HG02678 (cell line): ENCODE data around the gene ANKMY1.

Source experiments
- ATAC-seq: cut with Tn5 transposase; IDR thresholded peaks from one replicate; pipeline ENCODE4 v1.9.1; 2021; ENCODE audit warnings: mild to moderate bottlenecking, moderate library complexity; ENCODE audit not compliant: unreplicated experiment

ANKMY1 gene

DNA sequence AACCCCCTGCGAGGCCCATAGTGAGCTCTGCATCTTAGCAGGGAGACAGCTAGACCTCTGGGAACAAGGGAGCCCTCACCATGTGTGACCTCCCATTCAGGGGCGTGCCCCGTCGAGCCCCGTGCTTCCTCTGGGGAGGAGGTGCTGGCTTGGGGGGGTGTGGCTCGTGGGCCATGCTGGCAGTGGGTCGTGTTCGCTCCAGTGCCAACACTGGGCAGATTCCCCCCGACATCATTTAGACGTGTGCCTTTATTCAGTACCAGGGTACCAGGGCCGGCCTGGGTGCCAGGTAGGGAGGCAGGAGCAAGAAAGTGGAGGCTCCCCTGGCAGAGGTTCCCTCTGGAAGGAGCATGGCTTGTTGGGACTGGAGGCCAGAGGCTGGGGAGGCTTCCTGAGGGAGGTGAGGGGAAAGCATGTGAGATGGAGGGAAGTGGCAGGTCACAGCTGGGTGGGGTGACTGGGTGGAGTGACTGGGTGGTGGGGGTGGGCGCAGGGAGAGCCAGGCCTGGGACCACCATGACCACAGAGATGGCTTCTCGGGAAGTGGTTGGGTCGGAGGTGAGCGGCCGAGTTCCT, 107.2 kb downstream of the ANKMY1 start:
- no peak for ATAC-seq

DNA sequence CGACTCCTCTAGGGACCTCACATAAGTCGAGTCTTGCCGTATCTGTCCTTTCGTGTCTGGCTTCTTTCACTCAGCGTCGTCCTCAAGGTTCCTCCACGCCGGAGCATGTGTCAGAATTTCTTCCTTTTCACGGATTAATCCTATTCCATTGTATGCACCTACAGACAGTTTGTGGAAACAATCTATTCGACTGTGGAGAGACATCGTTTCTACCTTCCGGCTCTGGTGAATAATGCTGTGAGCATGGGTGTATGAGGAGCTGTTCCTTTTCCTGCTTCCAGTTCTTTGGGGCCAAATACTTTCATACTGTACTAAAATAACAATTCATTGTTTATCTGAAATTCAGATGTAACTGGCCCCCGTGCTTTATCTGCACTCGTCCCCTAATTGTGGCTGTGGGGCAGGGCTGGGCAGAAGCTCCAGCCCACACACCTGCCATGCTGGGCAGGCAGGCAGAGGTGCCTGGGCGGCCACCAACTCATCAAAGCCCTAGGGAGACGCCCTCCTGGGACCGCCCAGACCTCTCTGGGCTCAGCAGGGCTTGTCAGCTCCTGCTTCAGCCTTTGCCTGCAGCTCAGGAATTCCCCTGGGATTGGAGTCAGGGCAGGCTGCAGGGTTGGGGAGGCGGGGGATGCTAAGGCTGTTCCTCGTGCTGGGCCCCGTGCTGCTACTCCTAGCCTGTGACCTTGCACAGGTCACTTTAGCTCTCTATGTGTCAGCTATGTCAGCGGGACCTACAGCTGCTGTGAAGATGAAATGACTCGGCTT, 107.8 kb downstream of the ANKMY1 start:
- no peak for ATAC-seq

DNA sequence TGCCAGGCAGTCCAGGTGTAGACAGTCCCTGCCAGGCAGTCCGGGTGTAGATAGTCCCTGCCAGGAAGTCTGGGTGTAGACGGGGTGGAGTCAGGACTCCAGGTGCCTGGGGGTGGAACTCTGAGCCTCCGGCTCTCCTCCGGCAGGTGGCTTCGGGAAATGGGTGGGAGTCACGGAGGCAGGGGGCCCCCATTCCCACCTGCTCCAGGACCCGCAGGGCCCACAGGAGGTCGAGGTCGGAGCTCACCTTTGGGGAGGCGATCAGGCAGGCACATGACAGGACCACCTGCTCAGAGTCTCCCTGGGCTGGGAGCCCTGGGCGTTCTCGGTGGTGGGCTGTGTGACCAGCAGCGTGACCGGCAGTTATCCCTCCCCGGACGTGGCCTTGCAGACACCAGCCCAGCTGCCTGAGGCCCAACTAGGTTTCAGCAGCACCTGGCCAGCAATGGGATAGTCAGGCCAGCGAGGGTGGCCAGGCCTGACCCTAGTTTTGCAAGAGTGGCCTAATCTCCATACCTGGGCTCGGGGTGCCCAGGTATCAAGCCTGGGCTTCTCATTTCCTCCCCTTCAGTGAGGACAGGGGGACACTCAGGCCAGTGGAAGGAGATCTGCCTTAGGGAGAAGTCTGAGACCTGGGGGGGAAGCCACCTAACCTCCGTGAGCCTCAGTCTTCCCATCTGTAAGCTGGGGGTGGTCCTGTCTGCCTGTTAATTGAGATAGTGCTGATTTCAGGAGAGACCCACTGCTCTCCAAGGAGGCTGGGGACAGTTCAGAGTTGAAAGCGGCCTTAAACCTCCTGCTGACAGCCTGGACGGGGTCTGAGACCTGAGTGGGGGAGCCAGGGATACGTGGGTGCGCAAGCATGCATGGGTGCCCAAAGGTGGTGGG, 109.2 kb downstream of the ANKMY1 start:
- no peak for ATAC-seq

DNA sequence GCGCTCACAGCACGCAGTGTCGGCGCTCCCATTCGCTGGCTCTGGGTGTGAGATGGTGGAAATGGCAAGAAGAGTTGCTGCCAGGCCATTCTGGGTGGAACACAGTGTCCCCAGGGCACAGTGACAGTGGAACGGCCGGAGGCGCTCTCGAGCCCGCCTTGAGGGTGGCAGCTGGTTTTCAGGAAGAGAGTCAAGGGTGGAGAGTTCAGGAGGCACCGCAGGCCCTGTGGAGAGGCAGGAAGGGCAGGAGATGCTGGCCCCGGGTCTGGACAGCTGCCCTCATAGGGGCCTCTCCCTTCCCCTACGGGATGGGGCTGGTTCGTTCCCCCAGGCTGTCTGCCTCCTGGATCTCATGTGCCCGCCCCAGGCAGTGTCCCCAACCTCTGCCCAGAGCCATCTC, 109.9 kb downstream of the ANKMY1 start:
- ATAC-seq = no peak

DNA sequence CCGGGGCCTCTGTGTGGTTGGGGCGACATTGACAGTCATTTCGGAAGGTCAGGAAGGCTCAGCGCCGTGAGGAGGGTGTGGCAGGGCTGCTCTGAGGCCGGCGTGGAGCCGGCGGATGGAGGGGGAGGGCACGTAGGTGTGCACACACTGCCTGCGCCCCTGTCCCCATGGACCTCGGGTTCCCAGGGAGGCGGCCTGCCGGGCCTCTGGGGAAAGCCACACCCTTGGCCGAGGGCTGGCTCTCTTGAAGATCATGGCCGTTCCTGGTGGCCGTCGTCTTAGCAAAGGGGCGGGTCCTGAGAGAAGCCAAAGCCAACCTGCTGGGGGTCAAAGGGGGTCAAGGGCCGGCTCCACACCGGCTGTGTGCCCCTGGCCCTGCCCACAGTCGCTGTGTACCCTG, 110.5 kb downstream of the ANKMY1 start:
- ATAC-seq = no peak

DNA sequence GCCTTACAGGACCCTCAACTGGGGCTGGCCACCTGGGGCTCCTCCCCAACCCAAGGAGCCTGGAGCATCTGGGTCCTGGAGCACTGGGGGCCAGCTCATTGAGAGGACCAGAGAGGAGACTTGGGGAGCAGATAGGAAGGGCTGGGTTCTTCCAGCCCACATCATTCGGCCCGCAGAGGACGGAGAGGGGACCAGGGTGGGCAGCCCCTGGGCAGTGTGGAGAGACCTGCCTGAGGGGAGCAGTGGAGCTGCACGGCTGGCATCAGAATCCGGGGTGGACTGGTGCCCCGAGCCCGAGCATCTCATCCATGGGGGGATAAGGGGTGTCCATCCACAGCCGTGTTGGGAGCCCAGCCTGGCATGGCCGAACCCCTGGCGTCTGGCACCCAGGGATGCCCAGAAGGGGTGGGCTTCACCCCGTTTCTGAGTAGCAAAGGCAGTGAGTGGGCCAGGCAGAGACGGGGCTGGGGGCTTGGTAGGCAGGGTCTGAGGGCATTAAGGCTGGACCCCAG, 111.1 kb downstream of the ANKMY1 start:
- ATAC-seq = no peak

DNA sequence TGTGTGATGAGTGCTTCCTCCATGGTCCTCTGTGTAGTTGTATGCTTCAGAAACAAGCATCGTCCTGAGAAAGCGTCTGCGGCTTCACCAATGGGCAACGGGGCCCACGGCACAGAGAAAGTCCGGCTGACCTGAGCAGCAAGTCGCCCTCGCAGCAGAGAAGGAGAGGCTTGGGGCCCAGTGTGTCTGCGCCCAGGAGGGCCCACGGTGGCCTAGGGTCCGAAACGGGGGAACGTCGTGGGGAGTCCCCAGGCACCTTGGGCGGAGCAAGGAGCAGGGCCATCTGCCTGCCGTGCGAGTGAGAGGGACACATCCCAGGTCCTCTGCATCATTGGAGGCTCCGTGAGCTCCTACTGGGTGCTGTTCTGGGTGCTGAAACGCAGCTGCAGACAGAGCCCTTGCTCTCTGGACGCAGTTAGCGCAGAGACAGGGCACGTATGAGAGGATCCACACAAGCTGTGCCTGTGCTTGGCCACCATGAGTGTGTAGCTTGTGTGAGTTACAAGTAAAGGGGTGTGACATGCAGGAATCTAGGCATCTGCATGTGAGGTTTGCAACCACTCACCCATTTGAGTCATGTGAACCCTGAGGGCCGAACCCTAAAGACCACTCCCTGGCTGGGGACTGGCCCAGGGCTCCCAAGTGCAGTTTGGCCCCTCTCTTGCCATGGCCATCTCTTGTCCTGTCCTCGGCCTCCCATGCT, 111.7 kb downstream of the ANKMY1 start:
- no peak for ATAC-seq

DNA sequence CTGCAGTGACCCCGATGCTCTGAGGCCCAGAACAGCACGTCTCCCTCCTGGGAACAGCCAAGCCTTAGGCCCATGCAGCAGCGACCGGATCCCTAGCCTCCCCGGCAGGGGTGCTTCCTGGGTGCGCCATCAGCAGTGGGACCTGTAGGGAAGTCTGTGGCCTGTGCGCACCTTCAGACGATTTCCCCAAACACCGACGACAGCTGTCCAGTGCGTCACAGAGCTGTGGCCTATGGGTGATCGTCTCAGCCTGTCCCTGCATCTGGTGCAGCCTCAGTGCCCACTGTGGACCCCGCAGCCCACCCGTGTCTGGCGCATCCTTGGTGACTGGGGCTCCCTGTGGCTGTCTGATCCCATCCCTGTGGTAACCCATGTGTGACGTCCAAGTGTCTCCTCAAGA, 113.3 kb downstream of the ANKMY1 start:
- no peak for ATAC-seq

DNA sequence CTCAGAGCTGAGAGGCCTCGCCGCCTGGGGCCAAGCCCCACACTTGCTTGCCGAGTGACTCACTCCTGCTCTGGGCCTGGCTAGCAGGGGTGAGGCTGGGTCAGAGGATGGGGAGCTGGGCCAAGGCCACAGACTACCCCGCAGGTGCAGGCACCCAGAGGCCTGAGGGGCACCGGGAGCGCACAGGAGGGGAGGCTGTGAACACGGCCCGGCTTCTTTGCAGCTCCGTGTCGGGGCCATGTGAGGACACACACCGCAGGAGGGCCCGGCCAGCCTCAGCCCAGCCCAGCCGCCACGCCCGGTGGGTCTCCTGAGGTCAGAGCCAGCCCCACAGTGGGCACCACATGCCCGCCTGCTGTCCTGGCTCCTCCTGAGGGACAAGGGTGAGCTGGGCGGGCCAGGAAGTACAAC, 113.9 kb downstream of the ANKMY1 start:
- ATAC-seq = no peak

DNA sequence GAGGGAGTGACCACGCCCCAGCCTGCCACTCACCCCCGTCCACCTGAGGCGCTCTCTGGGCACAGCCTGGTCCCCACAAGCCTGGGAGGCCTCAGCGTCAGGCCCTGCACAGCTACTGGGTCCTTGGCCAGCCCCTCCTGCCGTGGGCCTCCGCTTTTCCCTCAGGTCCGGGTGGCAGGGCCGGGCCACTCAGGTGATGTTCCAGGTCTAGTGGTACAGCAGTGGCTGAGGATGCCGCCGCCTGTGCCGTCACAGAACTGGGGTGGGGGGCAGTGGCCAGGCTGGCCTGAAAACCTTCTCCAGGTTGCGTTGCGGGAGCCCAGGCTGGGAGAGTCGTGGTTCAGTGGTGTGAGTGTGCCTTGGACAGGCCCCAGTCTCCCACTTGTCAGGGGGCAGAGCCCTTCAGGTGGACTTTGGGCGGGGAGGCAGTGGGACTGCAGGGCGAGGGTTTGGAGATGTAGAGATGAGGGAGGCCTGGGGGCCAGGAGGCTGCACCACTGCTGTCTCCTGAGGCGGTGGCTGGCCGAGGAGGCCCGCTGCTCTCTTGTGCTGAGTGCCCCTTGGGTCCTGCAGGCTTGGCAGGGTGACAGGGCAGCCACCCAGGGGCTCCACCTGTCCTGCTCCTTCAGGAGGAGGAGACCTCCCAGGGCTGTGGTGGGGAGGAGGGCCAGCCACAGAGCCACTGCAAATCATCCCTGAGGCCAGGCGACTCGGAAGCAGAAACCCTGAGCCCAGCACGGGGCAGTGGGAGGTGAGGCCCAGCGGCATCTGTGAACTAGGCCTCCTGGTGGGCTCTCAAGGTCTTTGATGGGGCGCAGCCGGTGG, 114.7 kb downstream of the ANKMY1 start:
- no peak for ATAC-seq

DNA sequence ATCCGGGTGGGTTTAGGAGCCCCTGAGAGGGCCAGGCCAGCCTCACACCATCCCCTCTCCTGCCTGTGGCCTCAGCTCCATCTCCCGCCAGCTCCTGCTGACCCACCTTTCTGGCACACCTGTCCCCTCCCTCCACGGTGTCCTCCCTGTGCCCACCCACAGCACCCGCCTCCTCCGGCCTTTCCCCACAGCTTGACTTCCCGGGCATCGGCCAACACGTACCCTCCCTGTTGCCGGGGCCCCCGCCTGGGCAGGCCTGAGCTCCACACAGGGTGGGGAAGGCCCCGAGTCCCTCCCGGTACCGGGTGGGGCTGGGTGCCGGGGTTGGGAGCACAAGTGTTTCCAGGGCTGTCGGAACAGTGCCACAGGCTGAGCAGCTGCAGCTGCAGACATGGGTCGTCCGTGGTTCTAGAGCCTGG, 115.8 kb downstream of the ANKMY1 start:
- ATAC-seq = no peak

DNA sequence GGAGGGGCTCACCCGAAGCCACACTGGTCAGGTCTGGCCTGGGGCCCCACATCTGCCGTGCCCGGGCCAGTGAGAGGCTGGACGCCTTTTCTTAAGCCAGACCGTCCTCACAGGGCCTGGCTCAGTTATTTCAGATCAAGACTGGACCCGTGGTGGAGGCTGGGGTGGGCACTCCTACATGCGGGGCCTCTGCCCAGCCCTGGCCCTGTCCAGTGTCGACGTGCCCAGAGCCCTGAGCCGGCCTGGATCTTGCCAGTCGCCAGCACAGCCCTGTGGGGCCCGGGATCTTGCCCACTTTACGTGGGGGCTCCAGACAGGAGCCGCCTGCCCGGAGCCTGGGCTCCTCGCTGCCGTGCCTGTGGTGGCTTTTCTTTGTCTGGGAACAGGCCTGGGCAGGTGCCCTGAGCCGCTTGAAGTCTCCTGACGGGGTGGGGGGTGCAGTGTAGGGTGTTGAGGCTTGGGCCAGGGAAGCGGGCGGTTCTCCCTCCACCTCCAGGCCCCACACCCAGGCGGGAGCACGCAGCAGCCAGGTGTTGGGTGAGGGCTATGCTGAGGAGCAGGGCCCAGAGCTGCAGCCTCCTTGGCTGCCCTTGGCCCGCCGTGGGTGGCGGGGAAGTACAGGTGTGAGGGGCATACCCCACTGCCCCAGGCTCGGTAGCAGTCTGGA, 116.3 kb downstream of the ANKMY1 start:
- no peak for ATAC-seq

DNA sequence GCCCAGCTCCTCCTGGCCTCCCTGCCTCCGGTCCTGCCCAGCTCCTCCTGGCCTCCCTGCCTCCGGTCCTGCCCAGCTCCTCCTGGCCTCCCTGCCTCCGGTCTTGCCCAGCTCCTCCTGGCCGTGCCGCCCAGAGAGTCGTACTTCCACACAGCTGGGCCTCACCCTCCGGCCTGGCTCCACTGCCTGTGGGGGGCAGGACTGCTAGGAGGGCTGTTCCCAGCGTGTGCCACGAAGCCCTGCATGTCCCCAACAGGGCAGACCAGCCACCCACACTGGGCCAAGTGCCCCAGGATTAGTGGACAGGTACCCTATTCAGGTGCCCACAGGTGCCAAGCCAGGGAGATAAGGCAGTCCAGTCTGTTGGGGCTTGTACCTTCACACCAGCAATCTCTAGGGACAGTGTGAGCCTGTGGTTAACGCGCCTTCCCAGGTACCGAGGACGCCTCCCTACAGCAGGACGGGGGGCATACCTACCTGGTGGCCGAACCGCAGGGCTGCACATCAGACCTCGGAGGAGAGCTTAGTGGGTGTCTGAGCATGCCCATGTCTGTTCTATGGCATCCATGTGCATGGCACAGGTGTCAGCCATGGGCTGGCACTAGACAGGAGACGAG, 117.0 kb downstream of the ANKMY1 start:
- no peak for ATAC-seq

DNA sequence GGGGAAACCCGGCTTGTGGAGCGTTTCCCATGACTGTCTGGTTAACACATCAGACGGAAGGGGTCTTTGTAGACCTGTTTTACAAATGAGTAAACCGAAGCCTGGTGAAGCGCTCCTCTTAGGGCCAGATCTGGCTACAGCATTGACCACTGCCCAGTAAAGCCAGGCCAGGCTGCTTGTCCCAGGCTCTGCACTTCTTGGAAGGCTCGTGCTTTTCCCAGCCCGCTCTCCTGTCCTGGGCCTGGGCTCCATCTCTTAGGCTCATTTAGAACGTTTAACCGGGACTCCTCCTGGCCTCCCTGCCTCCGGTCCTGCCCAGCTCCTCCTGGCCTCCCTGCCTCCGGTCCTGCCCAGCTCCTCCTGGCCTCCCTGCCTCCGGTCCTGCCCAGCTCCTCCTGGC, 117.5 kb downstream of the ANKMY1 start:
- no peak for ATAC-seq

DNA sequence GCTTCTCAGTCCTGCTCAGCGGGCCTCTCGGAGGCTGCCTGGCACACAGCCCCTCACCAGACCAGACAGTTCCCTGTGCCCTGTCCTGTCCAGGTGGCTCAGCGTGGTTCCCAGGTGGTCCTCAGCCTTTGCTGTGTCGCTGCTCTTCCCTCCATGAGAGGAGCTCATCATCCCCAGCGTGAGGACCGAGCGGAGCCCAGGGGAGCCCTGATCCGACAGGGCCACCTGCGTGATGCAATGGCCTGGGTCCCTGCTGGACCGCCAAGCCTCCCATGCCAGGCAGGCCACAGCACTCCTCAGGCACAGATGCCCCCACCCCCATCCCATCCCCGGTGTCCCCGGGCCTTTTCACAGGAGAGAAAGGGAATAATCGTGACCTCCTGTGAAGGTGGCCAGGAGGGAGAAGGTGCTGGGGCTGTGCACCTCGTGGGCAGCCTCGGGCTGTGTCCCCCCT, 118.1 kb downstream of the ANKMY1 start:
- no peak for ATAC-seq

DNA sequence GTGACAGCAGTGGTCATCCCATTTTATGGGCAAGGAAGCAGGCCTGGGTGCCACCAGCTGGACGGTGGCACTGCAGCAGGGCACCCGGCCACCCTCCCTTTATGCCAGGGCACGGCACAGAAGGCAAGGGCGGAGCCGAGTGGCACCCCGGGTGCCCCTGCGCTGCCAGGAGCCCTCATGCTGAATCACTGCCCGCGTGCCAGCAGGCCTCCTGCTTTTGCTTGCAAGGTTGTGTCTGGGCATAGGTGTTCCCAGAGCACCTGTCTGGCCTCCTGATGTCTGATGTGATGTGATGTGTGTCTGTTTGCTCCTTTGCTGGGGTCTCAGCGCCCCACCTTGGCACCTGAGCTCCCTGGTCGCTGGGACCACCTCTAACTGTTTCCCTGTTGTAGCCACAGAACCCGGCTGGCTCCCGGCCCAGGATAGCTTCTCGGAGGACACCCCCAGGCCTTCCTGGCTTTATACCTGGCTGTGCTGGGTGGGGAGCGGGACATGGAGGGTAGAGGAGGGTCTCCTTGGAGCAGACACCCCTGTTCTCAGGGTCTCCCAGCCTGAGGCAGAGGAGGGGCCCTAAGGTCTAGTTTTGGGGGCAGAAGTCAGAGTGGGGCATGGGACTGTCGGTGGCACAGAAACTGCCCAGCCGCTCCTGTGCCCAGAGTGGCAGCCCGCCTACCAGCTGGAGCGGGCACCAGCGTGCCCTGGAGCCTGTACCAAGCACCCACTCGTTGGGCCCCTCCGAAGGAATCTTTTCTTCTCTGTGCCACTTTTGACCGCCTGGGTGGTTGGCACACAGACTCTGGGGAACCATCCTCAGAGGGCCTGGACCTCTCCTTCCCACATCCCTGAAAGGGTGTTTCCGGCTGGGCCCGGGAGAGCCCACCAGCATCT, 118.7 kb downstream of the ANKMY1 start:
- no peak for ATAC-seq

DNA sequence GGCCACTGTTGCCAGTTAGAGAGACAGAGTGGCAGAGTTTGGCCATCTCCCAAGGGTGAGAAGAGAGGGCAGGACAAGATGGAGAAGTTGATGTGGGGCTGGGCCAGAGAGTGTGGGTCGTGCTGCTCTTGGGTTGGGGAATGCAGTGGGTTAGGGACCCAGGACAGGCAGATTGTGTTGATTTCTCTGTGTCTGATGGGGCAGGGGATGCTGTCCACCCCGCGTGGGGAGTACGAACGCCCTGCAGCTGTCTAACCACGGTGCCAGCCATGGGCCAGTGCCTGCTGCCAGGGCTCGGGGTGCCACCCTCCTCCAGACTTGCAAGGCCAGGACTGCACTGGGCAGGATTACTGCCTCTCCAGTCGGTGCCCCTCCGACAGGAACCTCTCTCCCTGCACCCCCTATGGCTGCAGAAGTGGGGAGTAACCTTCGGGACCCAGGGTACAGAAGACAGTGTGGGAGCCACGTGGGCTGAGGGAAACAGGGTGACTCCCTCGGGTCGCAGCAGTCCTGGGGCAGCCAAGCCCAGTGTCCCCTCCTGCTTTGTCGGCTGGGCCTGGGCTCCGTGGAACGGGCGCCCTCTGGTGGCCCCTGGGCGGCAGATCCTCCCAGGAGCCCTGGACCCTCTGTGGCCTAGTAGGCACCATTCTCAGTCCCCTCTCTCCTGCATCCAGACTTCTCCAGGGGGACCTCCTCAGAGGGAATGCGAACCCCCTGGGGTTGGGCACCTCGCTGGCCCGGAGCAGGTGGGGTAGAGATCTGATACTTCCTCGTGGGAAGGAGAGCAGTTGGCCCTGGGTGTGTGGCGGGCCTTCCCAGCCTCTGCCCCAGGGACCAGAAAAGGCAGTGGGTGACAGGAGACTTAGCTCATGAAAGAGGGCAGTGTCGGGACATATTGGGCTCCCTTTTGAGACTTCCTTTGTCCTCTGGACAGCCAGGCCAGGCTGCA, 119.7 kb downstream of the ANKMY1 start:
- ATAC-seq = no peak
